ENCODE measurements around the gene PBX1. TPM values are rescaled to one million over a fixed set of nuclear protein-coding genes. Genes with fewer than 3 reads are reported as not detected.

The PBX1 gene
- total and polyA plus RNA-seq, 10 of the 15 experiments (the other 5 are each of a cell fraction or from before 2014, with no cell fraction given): 0.05 to 0.28 (median 0.11) TPM; not detected in 5

DNA sequence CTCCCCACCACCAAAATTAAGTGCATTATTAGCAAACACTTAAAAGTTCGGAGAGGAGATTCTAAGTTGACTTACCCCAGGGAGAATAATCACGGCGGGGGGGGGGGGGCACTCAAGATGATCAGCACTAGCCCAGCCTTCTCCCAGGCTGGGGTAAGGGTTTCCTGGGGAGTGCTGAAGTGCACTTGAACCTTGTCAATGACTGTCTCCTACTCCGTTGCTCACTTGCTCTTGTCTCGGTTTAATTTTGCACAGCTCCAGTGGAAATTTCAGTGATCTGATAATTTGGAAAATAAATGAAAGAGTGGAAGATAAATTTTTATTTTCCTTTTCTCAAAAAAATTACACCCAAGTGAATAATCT, 59.2 kb downstream of the PBX1 start:
- FAIRE-seq: no peak
- RAD21 ChIA-PET (ENCODE audit: unreplicated experiment): interaction anchor here (1.0 kb wide), 1 partner anchor 1087 kb away, joined by 3 read pairs; no protein-coding TSS in a partner anchor
- intact Hi-C loops (cut with micrococcal nuclease; ENCODE audit: unreplicated experiment): loop anchor here (2.0 to 5.0 kb wide), 3 partner anchors 169 to 1206 kb away; no protein-coding TSS in a partner anchor

More for the DNA sequence above, 59.2 kb downstream of the PBX1 start:
- H3K9me3 ChIP-seq (replicated peaks; ENCODE audit: control insufficient read depth, insufficient read depth, low read length): no peaks in the 10 kb centered on the region
- no peak overlapping the region for H3K27ac ChIP-seq (ENCODE audit: control insufficient read depth, insufficient read depth)
- no peaks in the 10 kb centered on the region for H4K20me1 ChIP-seq (ENCODE audit: control insufficient read depth, insufficient read depth)
- in situ Hi-C loops (cut with MboI): loop anchor here (10.0 kb wide), 2 partner anchors 1083 to 1203 kb away; no protein-coding TSS in a partner anchor
- SMC1A ChIA-PET (ENCODE audit: uncharacterized antibody, unreplicated experiment): no interaction called here
- no peak overlapping the region for H3K4me3 ChIP-seq
- no peaks in the 10 kb centered on the region for H3K36me3 ChIP-seq (ENCODE audit: control insufficient read depth in 2 of 2, insufficient read depth in 2 of 2, low read length in 1 of 2)
- TF ChIP-seq ZNF274 (IDR thresholded peaks at IDR 0.05; ENCODE audit: insufficient read depth, insufficient read length): no peak
- no peak for TF ChIP-seq ETV6 (conservative IDR thresholded peaks at IDR 0.05 in 1 of 2, IDR thresholded peaks at IDR 0.05 in 1 of 2; ENCODE audit: borderline replicate concordance in 1 of 2, low read depth in 1 of 2)
- TF ChIP-seq RB1 (IDR thresholded peaks at IDR 0.05; ENCODE audit: borderline replicate concordance): no peak
- no peak for TF ChIP-seq ZNF24 (IDR thresholded peaks at IDR 0.05)
- TF ChIP-seq, protein P1, sequence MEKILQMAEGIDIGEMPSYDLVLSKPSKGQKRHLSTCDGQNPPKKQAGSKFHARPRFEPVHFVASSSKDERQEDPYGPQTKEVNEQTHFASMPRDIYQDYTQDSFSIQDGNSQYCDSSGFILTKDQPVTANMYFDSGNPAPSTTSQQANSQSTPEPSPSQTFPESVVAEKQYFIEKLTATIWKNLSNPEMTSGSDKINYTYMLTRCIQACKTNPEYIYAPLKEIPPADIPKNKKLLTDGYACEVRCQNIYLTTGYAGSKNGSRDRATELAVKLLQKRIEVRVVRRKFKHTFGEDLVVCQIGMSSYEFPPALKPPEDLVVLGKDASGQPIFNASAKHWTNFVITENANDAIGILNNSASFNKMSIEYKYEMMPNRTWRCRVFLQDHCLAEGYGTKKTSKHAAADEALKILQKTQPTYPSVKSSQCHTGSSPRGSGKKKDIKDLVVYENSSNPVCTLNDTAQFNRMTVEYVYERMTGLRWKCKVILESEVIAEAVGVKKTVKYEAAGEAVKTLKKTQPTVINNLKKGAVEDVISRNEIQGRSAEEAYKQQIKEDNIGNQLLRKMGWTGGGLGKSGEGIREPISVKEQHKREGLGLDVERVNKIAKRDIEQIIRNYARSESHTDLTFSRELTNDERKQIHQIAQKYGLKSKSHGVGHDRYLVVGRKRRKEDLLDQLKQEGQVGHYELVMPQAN (conservative IDR thresholded peaks at IDR 0.05): no peak
- no peak for TF ChIP-seq SUZ12 (IDR thresholded peaks at IDR 0.05; ENCODE audit: unreplicated experiment)
- no peak for TF ChIP-seq SKIL (IDR thresholded peaks at IDR 0.05; ENCODE audit: low read depth, poor library complexity, severe bottlenecking)
- no peak for TF ChIP-seq ZBED1 (IDR thresholded peaks at IDR 0.05; ENCODE audit: borderline replicate concordance)
- TF ChIP-seq ZBTB11 (CRISPR knock-in tag; IDR thresholded peaks at IDR 0.05): no peak
- TF ChIP-seq NFYA (IDR thresholded peaks at IDR 0.05; ENCODE audit: borderline replicate concordance, low read depth, low read length): no peak
- no peak for TF ChIP-seq RCOR1 (conservative IDR thresholded peaks at IDR 0.05; ENCODE audit: low read depth, low read length)
- BruUV-seq (replicated peaks): no TSS peak
- no peak overlapping the region for H2AFZ ChIP-seq (ENCODE audit: control insufficient read depth, low read depth, low read length)
- CTCF ChIA-PET: interaction anchor here (0.8 to 1.9 kb wide), 3 partner anchors 9 to 1261 kb away, joined by 3 to 6 read pairs (median 5); no protein-coding TSS in a partner anchor
- no peaks in the 10 kb centered on the region for H3K79me2 ChIP-seq (ENCODE audit: control insufficient read depth, insufficient read depth, low read length)
- no peak overlapping the region for H3K9ac ChIP-seq (ENCODE audit: control insufficient read depth, insufficient read depth, low read length)
- 31% methylated on average over 3 of the region's 5 CpGs for WGBS (ENCODE audit: insufficient coverage, insufficient replicate concordance, low lambda C conversion rate, missing lambda C conversion rate)
- H3K4me2 ChIP-seq (ENCODE audit: control insufficient read depth, insufficient read depth): no peak overlapping the region
- no peaks in the 10 kb centered on the region for H3K4me1 ChIP-seq (ENCODE audit: control insufficient read depth, insufficient read depth, low read length)
- DNase-seq (ENCODE audit: low read depth, low spot score): no peak
- no peaks in the 10 kb centered on the region for H3K27me3 ChIP-seq (replicated peaks in 1 of 2; ENCODE audit: control insufficient read depth in 2 of 2, insufficient read depth in 2 of 2, low read length in 1 of 2)
- ATAC-seq: no peak
- POLR2A ChIA-PET: no interaction called here
